ENCODE data around the gene CORO7.

GRCh38 chr16:4393240-4393600 is 23.2 kb downstream of the CORO7 start:
- TF ChIP-seq CTCF (IDR thresholded peaks at IDR 0.05; ENCODE audit: low read depth, low read length), result no peak
- TF ChIP-seq EZH2phosphoT487 (IDR thresholded peaks at IDR 0.05; ENCODE audit: low read depth), result no peak

All from OCI-LY3 (cell line).